Activated B cell treated with CpG ODN at 0.5 μM for 24 hours (primary cell): Measurements from ENCODE around the gene PITHD1. TPM values are rescaled to one million over a fixed set of nuclear protein-coding genes. Genes with fewer than 3 reads are reported as not detected.
"Not testable (repeated sequence)": the region's sequence is repeated elsewhere in the genome, so short reads cannot be mapped to it uniquely, and the experiment has no call there.

Source experiments
- ATAC-seq: fragments of 200-7000 bp; cut with Tn5 transposase; one replicate; pipeline ENCODE4 v1.10.0; 2021; ENCODE audit warnings: low read depth, mild to moderate bottlenecking, moderate library complexity
- CTCF ChIA-PET: fragments of 350-600 bp; sonication (Branson Sonifier 250); formaldehyde crosslinking; loops from one replicate; lab custom pipeline; 2021; ENCODE audit warnings: antibody characterized with exemption; lab: Charles Lee
- POLR2A ChIA-PET: fragments of 350-600 bp; sonication (Branson Sonifier 250); formaldehyde crosslinking; loops from one replicate; lab custom pipeline; 2021; ENCODE audit warnings: antibody characterized with exemption; lab: Charles Lee
- DNase-seq: peaks from one replicate; pipeline ENCODE4 v3.0.0; 2022
- H3K27ac Mint-ChIP-seq: one replicate; pipeline ENCODE4 v1.8.0; 2020; ENCODE audit warnings: mixed read lengths
- H3K27me3 Mint-ChIP-seq: one replicate; pipeline ENCODE4 v1.8.0; 2021; ENCODE audit warnings: mixed read lengths
- H3K36me3 Mint-ChIP-seq: one replicate; pipeline ENCODE4 v1.8.0; 2021; ENCODE audit warnings: low read depth, mixed read lengths
- H3K4me1 Mint-ChIP-seq: one replicate; pipeline ENCODE4 v1.8.0; 2021; ENCODE audit warnings: mixed read lengths
- H3K4me3 Mint-ChIP-seq: one replicate; pipeline ENCODE4 v1.8.0; 2020; ENCODE audit warnings: mild to moderate bottlenecking, mixed read lengths
- H3K9me3 Mint-ChIP-seq: one replicate; pipeline ENCODE4 v1.8.0; 2020; ENCODE audit warnings: mixed read lengths
- CTCF ChIP-seq: fragments of 200-600 bp; IDR thresholded peaks from one replicate; pipeline ENCODE4 v1.8.0; 2022; ENCODE audit warnings: antibody characterized with exemption, mild to moderate bottlenecking
- intact Hi-C: fragments of 100-400 bp; cut with micrococcal nuclease; formaldehyde crosslinking; loops from one replicate; pipeline ENCODE4 v1.15.1; 2024
- total RNA-seq: library from RNA; stranded (reverse); gene quantifications from 2 replicates; pipeline ENCODE4 v1.2.3, GENCODE V29; 2022

The PITHD1 gene
- total RNA-seq, 1 donor from 2014 or later = 58.7 TPM

GRCh38 chr1:23827717-23828116 lies 49.5 kb downstream of the PITHD1 start:
- POLR2A ChIA-PET = interaction anchor here (0.7 kb wide), 2 partner anchors 36 to 83 kb away, joined by 3 to 8 read pairs; no protein-coding TSS in a partner anchor
- H3K9me3 Mint-ChIP-seq = no peaks in the 10 kb centered on the region
- H3K27me3 Mint-ChIP-seq = no peaks in the 10 kb centered on the region
- peaks cover 5% of the 10 kb centered on the region for H3K36me3 Mint-ChIP-seq
- H3K27ac Mint-ChIP-seq = no peak overlapping the region
- DNase-seq = no peak
- H3K4me1 Mint-ChIP-seq = peaks cover 20% of the 10 kb centered on the region
- H3K4me3 Mint-ChIP-seq = peak overlapping the region; percentile 16
- no peak for TF ChIP-seq CTCF
- CTCF ChIA-PET = interaction anchor here (1.0 kb wide), 1 partner anchor 122 kb away, joined by 3 read pairs; no protein-coding TSS in a partner anchor
- no peak for ATAC-seq
- intact Hi-C loops = no loop called here

- H3K36me3 Mint-ChIP-seq, CTCF ChIA-PET, DNase-seq, H3K27me3 Mint-ChIP-seq, ATAC-seq, H3K27ac Mint-ChIP-seq, H3K4me3 Mint-ChIP-seq, POLR2A ChIA-PET, intact Hi-C loops, H3K9me3 Mint-ChIP-seq, H3K4me1 Mint-ChIP-seq: not testable (repeated sequence)
Observed at GRCh38 chr1:23834156-23834555, 55.9 kb downstream of the PITHD1 start.

GRCh38 chr1:23836037-23836436 lies 57.8 kb downstream of the PITHD1 start:
- no peak for DNase-seq
- no peak overlapping the region for H3K27ac Mint-ChIP-seq
- ATAC-seq = no peak
- POLR2A ChIA-PET = no interaction called here
- H3K4me1 Mint-ChIP-seq = peaks cover 10% of the 10 kb centered on the region
- no peak overlapping the region for H3K4me3 Mint-ChIP-seq
- intact Hi-C loops = no loop called here
- CTCF ChIA-PET = no interaction called here
- H3K9me3 Mint-ChIP-seq = no peaks in the 10 kb centered on the region
- no peaks in the 10 kb centered on the region for H3K36me3 Mint-ChIP-seq
- no peak for TF ChIP-seq CTCF
- no peaks in the 10 kb centered on the region for H3K27me3 Mint-ChIP-seq

Other genes starting within 250 kb of the PITHD1 start
- 2.4 and 3.4 TPM in 2 replicates for gene E2F2, start 247.2 kb upstream of the PITHD1 start, total RNA-seq
- 195 and 205 TPM in 2 replicates for gene ID3, start 218.9 kb upstream of the PITHD1 start, total RNA-seq
- gene RPL11, start 86.6 kb upstream of the PITHD1 start, total RNA-seq = 1,956 and 2,021 TPM in 2 replicates
- 70.2 and 72.6 TPM in 2 replicates for gene ELOA, start 34.9 kb upstream of the PITHD1 start, total RNA-seq
- 75.8 and 81.6 TPM in 2 replicates for gene LYPLA2, start 12.7 kb downstream of the PITHD1 start, total RNA-seq
- gene GALE, start 22.3 kb downstream of the PITHD1 start, total RNA-seq = 15.9 and 16.4 TPM in 2 replicates
- 21.0 and 30.7 TPM in 2 replicates for gene HMGCL, start 47.0 kb downstream of the PITHD1 start, total RNA-seq
- gene FUCA1, start 89.9 kb downstream of the PITHD1 start, total RNA-seq = 9.5 and 10.7 TPM in 2 replicates
- gene CNR2, start 134.9 kb downstream of the PITHD1 start, total RNA-seq = 44.5 and 51.0 TPM in 2 replicates
- 175 and 184 TPM in 2 replicates for gene PNRC2, start 181.4 kb downstream of the PITHD1 start, total RNA-seq
- 168 and 192 TPM in 2 replicates for gene SRSF10, start 201.9 kb downstream of the PITHD1 start, total RNA-seq